CD4-positive, alpha-beta T cell treated with Interleukin-21 for 1 hour (primary cell): ENCODE data around the gene COX7A2.
A peak's percentile ranks its signal among the peaks of the same experiment; 100 is the strongest.

Source experiments
- DNase-seq: peaks from one replicate; pipeline ENCODE4 v3.0.0-alpha.2; 2020

The COX7A2 gene

GRCh38 chr6:75268121-75268987, 24.8 kb upstream of the COX7A2 start:
- DNase-seq: no peak

GRCh38 chr6:75267461-75267860, 23.9 kb upstream of the COX7A2 start:
- DNase-seq: no peak

- peak; percentile 61 for DNase-seq
Measured at GRCh38 chr6:75266716-75267291, 23.2 kb upstream of the COX7A2 start.

GRCh38 chr6:75263401-75263750, 19.8 kb upstream of the COX7A2 start:
- DNase-seq: no peak

- no peak for DNase-seq
Measured at GRCh38 chr6:75262716-75263400, 19.3 kb upstream of the COX7A2 start.

- no peak for DNase-seq
Measured at GRCh38 chr6:75261299-75261698, 17.7 kb upstream of the COX7A2 start.

- no peak for DNase-seq
Measured at GRCh38 chr6:75257343-75258087, 13.9 kb upstream of the COX7A2 start.

- DNase-seq: no peak
Measured at GRCh38 chr6:75250552-75250951, 7.0 kb upstream of the COX7A2 start.

GRCh38 chr6:75249837-75250236, 6.2 kb upstream of the COX7A2 start:
- DNase-seq: no peak

- DNase-seq: no peak
Measured at GRCh38 chr6:75246386-75246785, 2.8 kb upstream of the COX7A2 start.

GRCh38 chr6:75244063-75244584, 523 bp upstream of the COX7A2 start:
- DNase-seq: no peak

GRCh38 chr6:75236630-75237029, 7.0 kb downstream of the COX7A2 start:
- DNase-seq: no peak

GRCh38 chr6:75235271-75235670, 8.3 kb downstream of the COX7A2 start:
- no peak for DNase-seq

GRCh38 chr6:75234126-75234865, 9.3 kb downstream of the COX7A2 start:
- DNase-seq: no peak

- no peak for DNase-seq
Measured at GRCh38 chr6:75233092-75233615, 10.4 kb downstream of the COX7A2 start.

- no peak for DNase-seq
Measured at GRCh38 chr6:75230484-75231325, 12.9 kb downstream of the COX7A2 start.

- no peak for DNase-seq
Measured at GRCh38 chr6:75224303-75224926, 19.2 kb downstream of the COX7A2 start.

- no peak for DNase-seq
Measured at GRCh38 chr6:75223428-75223827, 20.2 kb downstream of the COX7A2 start.

GRCh38 chr6:75222261-75222660, 21.3 kb downstream of the COX7A2 start:
- DNase-seq: no peak

GRCh38 chr6:75221116-75221515, 22.5 kb downstream of the COX7A2 start:
- no peak for DNase-seq

GRCh38 chr6:75220357-75220756, 23.2 kb downstream of the COX7A2 start:
- DNase-seq: no peak
